IMR-90 (cell line): ENCODE data around the gene MEX3B. TPM values are rescaled to one million over a fixed set of nuclear protein-coding genes. Genes with fewer than 3 reads are reported as not detected.
A peak's percentile ranks its signal among the peaks of the same experiment; 100 is the strongest.

Experiments
- ATAC-seq: fragments of 200-7000 bp; cut with Tn5 transposase; 2 replicates; pipeline ENCODE4 v1.9.1; 2020; ENCODE audit warnings: low read depth, mild to moderate bottlenecking, moderate library complexity
- BruUV-seq: library from RNA; stranded (reverse); fragments of 400-500 nt; replicated peaks from 2 replicates; lab custom pipeline; 2021; lab: Mats Ljungman, UMichigan
- CTCF ChIA-PET: fragments of 300-600 bp; formaldehyde crosslinking; extraction: SDS; loops from one replicate; lab custom pipeline; 2021; ENCODE audit warnings: antibody characterized with exemption; lab: Yijun Ruan, JAX
- POLR2A ChIA-PET: fragments of 300-600 bp; sonication (Branson Sonifier 250); formaldehyde crosslinking; loops from one replicate; lab custom pipeline; 2022; ENCODE audit warnings: antibody characterized with exemption; ENCODE audit not compliant: unreplicated experiment; lab: Charles Lee
- DNase-seq: peaks from one replicate; pipeline ENCODE4 v3.0.0; 2013
- H2AFZ ChIP-seq: replicated peaks from 2 replicates; pipeline ENCODE3; 2013; ENCODE audit warnings: low read length, mild to moderate bottlenecking; ENCODE audit not compliant: poor library complexity
- H2AK5ac ChIP-seq: 2 replicates; pipeline ENCODE4 v1.6.1; 2013; ENCODE audit warnings: low read depth, low read length, inconsistent platforms
- H2AK9ac ChIP-seq: replicated peaks from 2 replicates; pipeline ENCODE3; 2013; ENCODE audit warnings: mild to moderate bottlenecking, low read depth, low read length, moderate library complexity; ENCODE audit not compliant: poor library complexity
- H2BK120ac ChIP-seq: 2 replicates; pipeline ENCODE4 v1.6.1; 2013; ENCODE audit warnings: low read depth, low read length, inconsistent platforms
- H2BK15ac ChIP-seq: 3 replicates; pipeline ENCODE4 v1.6.1; 2013; ENCODE audit warnings: low read depth, low read length, inconsistent platforms
- H2BK20ac ChIP-seq: 2 replicates; pipeline ENCODE4 v1.6.1; 2013; ENCODE audit warnings: low read depth, mild to moderate bottlenecking, inconsistent platforms, low read length, moderate library complexity
- H2BK5ac ChIP-seq: 2 replicates; pipeline ENCODE4 v1.6.1; 2013; ENCODE audit warnings: mild to moderate bottlenecking, low read depth, low read length, inconsistent platforms; ENCODE audit not compliant: poor library complexity, severe bottlenecking
- H3K14ac ChIP-seq: replicated peaks from 2 replicates; pipeline ENCODE4 v1.6.1; 2013; ENCODE audit warnings: low read depth, low read length, inconsistent platforms
- H3K18ac ChIP-seq: 2 replicates; pipeline ENCODE4 v1.6.1; 2013; ENCODE audit warnings: low read depth, low read length, control low read depth
- H3K23ac ChIP-seq: 2 replicates; pipeline ENCODE4 v1.6.1; 2013; ENCODE audit warnings: low read depth, low read length, inconsistent platforms
- H3K27ac ChIP-seq: 2 replicates; pipeline ENCODE4 v1.5.1; 2013; ENCODE audit warnings: mild to moderate bottlenecking, control low read depth, low read length; ENCODE audit not compliant: insufficient read depth
- H3K27me3 ChIP-seq: 2 replicates; pipeline ENCODE4 v1.6.1; 2013; ENCODE audit warnings: low read length; ENCODE audit not compliant: control insufficient read depth, insufficient read depth
- H3K36me3 ChIP-seq: 2 replicates; pipeline ENCODE4 v1.6.1; 2013; ENCODE audit warnings: low read length, mixed read lengths; ENCODE audit not compliant: control insufficient read depth, insufficient read depth
- H3K4ac ChIP-seq: 2 replicates; pipeline ENCODE4 v1.6.1; 2013; ENCODE audit warnings: low read depth, low read length, inconsistent platforms
- H3K4me1 ChIP-seq: 2 replicates; pipeline ENCODE4 v1.6.1; 2013; ENCODE audit warnings: low read length, mixed read lengths; ENCODE audit not compliant: control insufficient read depth, insufficient read depth
- H3K4me2 ChIP-seq: 2 replicates; pipeline ENCODE4 v1.6.1; 2013; ENCODE audit warnings: low read depth, mild to moderate bottlenecking, control low read depth, low read length, moderate library complexity
- H3K4me3 ChIP-seq: 2 replicates; pipeline ENCODE4 v1.5.1; 2013; ENCODE audit warnings: low read depth, mild to moderate bottlenecking, control low read depth, low read length, moderate library complexity; ENCODE audit not compliant: insufficient read depth
- H3K56ac ChIP-seq: 2 replicates; pipeline ENCODE4 v1.6.1; 2013; ENCODE audit warnings: low read length, inconsistent platforms; ENCODE audit not compliant: insufficient read depth; ENCODE audit errors: extremely low read depth
- H3K79me1 ChIP-seq, 2 experiments: 2 replicates each; pipeline ENCODE4 v1.6.1; 2013; ENCODE audit warnings: low read length in 2 of 2, inconsistent platforms in 1 of 2, low read depth in 1 of 2
- H3K9ac ChIP-seq: 2 replicates; pipeline ENCODE4 v1.6.1; 2013; ENCODE audit warnings: low read depth, low read length, control low read depth
- H3K9me1 ChIP-seq: 2 replicates; pipeline ENCODE4 v1.6.1; 2013; ENCODE audit warnings: low read length, inconsistent platforms; ENCODE audit not compliant: insufficient read depth
- H3K9me3 ChIP-seq: 2 replicates; pipeline ENCODE4 v1.6.1; 2013; ENCODE audit warnings: low read length; ENCODE audit not compliant: control insufficient read depth, insufficient read depth
- H4K20me1 ChIP-seq: 2 replicates; pipeline ENCODE4 v1.6.1; 2013; ENCODE audit warnings: low read length, inconsistent platforms; ENCODE audit not compliant: insufficient read depth
- H4K5ac ChIP-seq: 2 replicates; pipeline ENCODE4 v1.6.1; 2013; ENCODE audit warnings: mild to moderate bottlenecking, low read depth, low read length, control low read depth
- H4K8ac ChIP-seq, 2 experiments: 2 replicates each; pipeline ENCODE4 v1.6.1; 2013; ENCODE audit warnings: low read depth in 2 of 2, low read length in 2 of 2, control low read depth in 1 of 2, inconsistent platforms in 1 of 2
- H4K91ac ChIP-seq: 2 replicates; pipeline ENCODE4 v1.6.1; 2013; ENCODE audit warnings: low read depth, low read length, inconsistent platforms; ENCODE audit not compliant: insufficient read depth
- CHD1 ChIP-seq: IDR thresholded peaks from 2 replicates; pipeline ENCODE4 v1.6.1; 2012; ENCODE audit warnings: low read depth, low read length, improper control_type of control experiment
- FOS ChIP-seq: fragments of 150-350 bp; IDR thresholded peaks from 2 replicates; pipeline ENCODE4 v1.6.1; 2016; ENCODE audit warnings: low read depth, low read length
- MAZ ChIP-seq: IDR thresholded peaks from 2 replicates; pipeline ENCODE4 v1.6.1; 2012; ENCODE audit warnings: low read depth, mild to moderate bottlenecking, low read length, improper control_type of control experiment, moderate library complexity, borderline replicate concordance
- POLR2A ChIP-seq: IDR thresholded peaks from 2 replicates; pipeline ENCODE4 v1.6.1; 2012; ENCODE audit warnings: mild to moderate bottlenecking, low read depth, low read length
- RAD21 ChIP-seq: IDR thresholded peaks from 2 replicates; pipeline ENCODE4 v1.6.1; 2012; ENCODE audit warnings: low read length, improper control_type of control experiment
- SMC3 ChIP-seq: fragments of 150-350 bp; IDR thresholded peaks from 2 replicates; pipeline ENCODE4 v1.6.1; 2016; ENCODE audit warnings: low read depth, mild to moderate bottlenecking, antibody characterized with exemption, low read length, moderate library complexity
- WGBS, 2 experiments: methylation state at CpG; one replicate each; pipeline versions ENCODE4 v1.1.5 to v1.1.7; 2013; ENCODE audit warnings: missing lambda C conversion rate in 2 of 2; ENCODE audit not compliant: insufficient read length in 1 of 2; ENCODE audit errors: extremely low coverage in 2 of 2; 5-methylcytosine and 5-hydroxymethylcytosine counted together
- dilution Hi-C: fragments of 300-500 bp; cut with HindIII; formaldehyde crosslinking; loops from one replicate; pipeline ENCODE4 v1.14.3; 2018; ENCODE audit warnings: low sequenced_read_pairs; ENCODE audit not compliant: unreplicated experiment
- in situ Hi-C: fragments of 300-500 bp; cut with MboI; formaldehyde crosslinking; loops from 3 replicates; pipeline ENCODE4 v1.14.3; 2019; ENCODE audit warnings: low sequenced_read_pairs, inconsistent platforms, mixed read lengths
- intact Hi-C: fragments of 100-400 bp; cut with micrococcal nuclease; formaldehyde crosslinking; loops from 2 replicates; pipeline ENCODE4 v1.10.0; 2022
- polyA plus RNA-seq, 3 experiments: library from polyadenylated mRNA; depleted of rRNA; stranded (reverse); fragments of >200 nt; gene quantifications; 2 replicates each; pipeline ENCODE4 v1.2.3, GENCODE V29; 2012; ENCODE audit warnings: low replicate concordance in 1 of 3
- total RNA-seq: library from RNA; depleted of rRNA; stranded (reverse); fragments of >200 nt; gene quantifications from 2 replicates; pipeline ENCODE4 v1.2.3, GENCODE V29; 2012
- TF ChIP-seq, protein P1 (sequence below): conservative IDR thresholded peaks from 2 replicates; pipeline ENCODE4 v1.5.1; 2012; ENCODE audit warnings: mild to moderate bottlenecking, low read depth, low read length, improper control_type of control experiment
- TF ChIP-seq, protein P2 (sequence below): fragments of 150-350 bp; IDR thresholded peaks from 2 replicates; pipeline ENCODE4 v1.6.1; 2017; ENCODE audit warnings: mild to moderate bottlenecking, antibody characterized with exemption, low read length, low read depth

MEX3B gene
- total and polyA plus RNA-seq, 2 of the 4 experiments (the other 2 are of a cell fraction), result 3.6 to 12.9 TPM

DNA sequence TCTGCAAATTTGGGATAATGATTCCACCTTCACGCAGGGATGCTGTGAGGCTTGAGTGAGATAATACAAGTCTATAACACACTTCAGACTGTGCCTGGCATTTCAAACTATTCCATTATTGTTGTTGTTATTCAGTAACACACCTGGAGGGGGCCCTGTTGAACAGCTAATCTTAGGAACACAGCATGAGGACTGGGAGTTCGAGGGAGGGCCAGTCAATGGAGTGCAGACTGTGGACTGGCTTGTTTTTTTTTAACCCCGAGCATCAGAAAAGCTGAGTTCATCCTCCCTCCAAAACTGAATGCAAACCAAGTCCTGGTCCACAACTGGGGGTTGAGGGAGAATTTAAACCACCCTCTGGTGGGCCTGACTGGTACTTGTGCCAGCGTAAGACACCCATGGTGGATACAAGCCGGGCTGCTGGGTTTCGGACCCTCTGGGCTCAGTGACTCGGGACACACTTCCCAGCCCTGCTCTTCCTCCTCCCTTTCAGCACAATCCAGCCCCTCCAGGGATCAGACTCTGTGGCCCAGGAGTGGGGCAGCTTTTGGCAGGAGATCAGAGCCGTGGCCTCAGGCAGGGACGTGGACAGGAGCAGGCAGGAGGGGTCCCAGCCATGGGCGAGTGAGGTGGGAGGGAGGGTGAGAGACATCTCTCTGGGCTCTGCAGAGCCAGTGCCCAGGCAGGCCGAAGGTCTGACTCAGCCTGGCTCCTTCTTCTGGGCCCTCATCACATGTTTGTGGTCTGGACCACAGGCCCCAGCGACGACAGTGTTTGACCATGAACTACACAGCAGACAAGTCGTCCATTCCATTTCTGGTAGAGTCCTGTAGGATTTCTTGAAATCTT lies 36.3 kb upstream of the MEX3B start:
- intact Hi-C loops (loop anchor here (1.0 kb wide), 1 partner anchor 116 kb away; no protein-coding TSS in a partner anchor), in situ Hi-C loops (no loop called here), dilution Hi-C loops (no loop called here)
- Histone ChIP-seq H3K56ac (peak overlapping the region; percentile 29; the same call in 1 of the 2 replicates), H3K27ac (peak overlapping the region; percentile 85), H3K14ac (peak overlapping the region; percentile 74), H3K23ac (no peak overlapping the region), H3K36me3 (no peaks in the 10 kb centered on the region), H2AK5ac (peak overlapping the region; percentile 63), H3K4me3 (no peak overlapping the region), H3K9ac (peak overlapping the region; percentile 31; the same call in 1 of the 2 replicates), H2BK20ac (peak overlapping the region; percentile 89), H2BK5ac (peak overlapping the region; percentile 93), H2BK120ac (peak overlapping the region; percentile 98), H2BK15ac (peak overlapping the region; percentile 59; the same call in 2 of the 3 replicates), H3K4ac (peak overlapping the region; percentile 86), H3K18ac (peak overlapping the region; percentile 88), H3K4me1 (peaks cover 8% of the 10 kb centered on the region), H3K79me1 (no peaks in the 10 kb centered on the region), H4K20me1 (no peaks in the 10 kb centered on the region), H4K8ac (peak overlapping the region; percentile 63 to 89), H2AK9ac (peak overlapping the region; percentile 59), H3K27me3 (no peaks in the 10 kb centered on the region), H4K91ac (peak overlapping the region; percentile 93), H3K9me3 (no peaks in the 10 kb centered on the region), H4K5ac (peak overlapping the region; percentile 96), H3K4me2 (peak overlapping the region; percentile 15; the same call in 1 of the 2 replicates), H3K9me1 (peaks cover 8% of the 10 kb centered on the region), H2AFZ (peak overlapping the region; percentile 90)
- TF ChIP-seq MAZ (peak; percentile 72; the same call in 1 of the 2 replicates), POLR2A (no peak), FOS (peak; percentile 74), CHD1 (no peak), SMC3 (peak; percentile 36; the same call in 1 of the 2 replicates), RAD21 (peak; percentile 47)
- TF ChIP-seq, protein P1, sequence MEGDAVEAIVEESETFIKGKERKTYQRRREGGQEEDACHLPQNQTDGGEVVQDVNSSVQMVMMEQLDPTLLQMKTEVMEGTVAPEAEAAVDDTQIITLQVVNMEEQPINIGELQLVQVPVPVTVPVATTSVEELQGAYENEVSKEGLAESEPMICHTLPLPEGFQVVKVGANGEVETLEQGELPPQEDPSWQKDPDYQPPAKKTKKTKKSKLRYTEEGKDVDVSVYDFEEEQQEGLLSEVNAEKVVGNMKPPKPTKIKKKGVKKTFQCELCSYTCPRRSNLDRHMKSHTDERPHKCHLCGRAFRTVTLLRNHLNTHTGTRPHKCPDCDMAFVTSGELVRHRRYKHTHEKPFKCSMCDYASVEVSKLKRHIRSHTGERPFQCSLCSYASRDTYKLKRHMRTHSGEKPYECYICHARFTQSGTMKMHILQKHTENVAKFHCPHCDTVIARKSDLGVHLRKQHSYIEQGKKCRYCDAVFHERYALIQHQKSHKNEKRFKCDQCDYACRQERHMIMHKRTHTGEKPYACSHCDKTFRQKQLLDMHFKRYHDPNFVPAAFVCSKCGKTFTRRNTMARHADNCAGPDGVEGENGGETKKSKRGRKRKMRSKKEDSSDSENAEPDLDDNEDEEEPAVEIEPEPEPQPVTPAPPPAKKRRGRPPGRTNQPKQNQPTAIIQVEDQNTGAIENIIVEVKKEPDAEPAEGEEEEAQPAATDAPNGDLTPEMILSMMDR, result peak; percentile 41
- TF ChIP-seq, protein P2, sequence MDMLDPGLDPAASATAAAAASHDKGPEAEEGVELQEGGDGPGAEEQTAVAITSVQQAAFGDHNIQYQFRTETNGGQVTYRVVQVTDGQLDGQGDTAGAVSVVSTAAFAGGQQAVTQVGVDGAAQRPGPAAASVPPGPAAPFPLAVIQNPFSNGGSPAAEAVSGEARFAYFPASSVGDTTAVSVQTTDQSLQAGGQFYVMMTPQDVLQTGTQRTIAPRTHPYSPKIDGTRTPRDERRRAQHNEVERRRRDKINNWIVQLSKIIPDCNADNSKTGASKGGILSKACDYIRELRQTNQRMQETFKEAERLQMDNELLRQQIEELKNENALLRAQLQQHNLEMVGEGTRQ, result peak; percentile 75
- POLR2A ChIA-PET, result interaction anchor here (0.6 kb wide), 2 partner anchors 36 to 758 kb away, joined by 6 to 7 read pairs; partner anchors contain the start of gene STARD5
- DNase-seq, result peak; percentile 93
- CTCF ChIA-PET, result interaction anchor here (1.0 to 1.5 kb wide), 3 partner anchors 11 to 58 kb away, joined by 3 to 4 read pairs (median 4); no protein-coding TSS in a partner anchor
- BruUV-seq, result no TSS peak
- ATAC-seq, result peak; percentile 96
- 97% methylated on average over 4 of the region's 14 CpGs; no CpG with 5 or more reads in 1 of the 2 experiments for WGBS, 2 experiments
